Activated T-helper 1 cell treated with Interleukin-2 at 50 U/mL for 16 hours (primary cell): ENCODE results near the gene INSL3.
"Not testable (repeated sequence)": the region's sequence is repeated elsewhere in the genome, so short reads cannot be mapped to it uniquely, and the experiment has no call there.

Experiments
- DNase-seq: peaks from one replicate; pipeline ENCODE4 v3.0.0-alpha.2; 2020; ENCODE audit warnings: low read depth

The INSL3 gene

GRCh38 chr19:17812099-17812498, 9.2 kb downstream of the INSL3 start:
- DNase-seq: no peak

GRCh38 chr19:17811681-17812080, 9.6 kb downstream of the INSL3 start:
- no peak for DNase-seq

GRCh38 chr19:17811103-17811502, 10.2 kb downstream of the INSL3 start:
- DNase-seq: no peak

- DNase-seq: no peak
Observed at GRCh38 chr19:17807731-17808316, 13.5 kb downstream of the INSL3 start.

- DNase-seq: no peak
Observed at GRCh38 chr19:17806945-17807344, 14.4 kb downstream of the INSL3 start.

DNA sequence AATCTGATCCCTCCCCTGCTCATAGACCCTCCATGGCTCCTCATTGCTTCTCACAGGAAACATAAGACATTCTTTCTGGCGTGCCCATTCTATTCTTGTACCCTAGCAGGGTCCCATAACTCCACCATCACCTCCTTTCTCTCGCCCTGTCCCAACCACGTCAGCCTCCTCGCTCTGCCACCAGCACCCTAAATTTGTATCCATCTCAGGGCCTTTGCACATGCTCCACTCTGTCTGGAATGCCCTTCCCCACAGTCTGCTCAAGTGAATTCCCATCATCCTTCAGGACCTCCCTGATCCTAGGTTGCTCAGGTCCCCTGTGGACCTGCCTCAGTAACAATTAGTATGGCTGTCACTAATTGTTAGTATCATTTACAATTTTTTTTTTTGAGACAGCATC, 15.9 kb downstream of the INSL3 start:
- no peak for DNase-seq

DNA sequence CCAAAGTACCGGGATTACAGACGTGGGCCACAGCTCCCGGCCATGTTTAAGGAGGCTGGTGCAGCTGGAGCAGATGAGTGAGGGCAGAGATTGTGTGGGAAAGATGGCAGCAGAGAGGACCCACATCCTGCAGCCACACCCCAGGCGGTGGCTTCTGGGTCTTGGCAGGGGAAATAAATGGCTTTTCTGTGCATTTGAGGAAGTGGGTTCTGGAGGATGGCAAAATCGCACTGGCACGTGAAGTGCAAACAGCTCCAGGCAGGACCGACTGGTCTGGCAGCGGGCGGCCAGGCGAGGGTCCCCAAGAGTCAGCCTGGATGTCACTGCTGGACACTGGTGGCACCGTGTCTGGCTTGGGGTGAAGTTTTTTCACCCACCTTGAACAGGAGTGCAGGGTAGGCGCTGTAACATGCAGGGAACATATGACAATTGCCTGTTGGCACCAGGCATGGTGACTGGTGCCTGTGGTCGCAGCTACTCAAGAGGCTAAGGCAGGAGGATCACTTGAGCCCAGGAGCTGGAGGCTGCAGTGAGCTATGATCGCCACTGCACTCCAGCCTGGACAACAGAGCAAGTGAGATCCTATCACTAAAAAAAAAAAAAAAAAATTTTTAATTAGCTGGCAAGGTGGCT, 17.9 kb downstream of the INSL3 start:
- DNase-seq: peak; percentile 42

GRCh38 chr19:17802137-17802858, 19.0 kb downstream of the INSL3 start:
- no peak for DNase-seq

- not testable (repeated sequence) for DNase-seq
Observed at GRCh38 chr19:17798599-17798998, 22.7 kb downstream of the INSL3 start.

- DNase-seq: no peak
Observed at GRCh38 chr19:17797424-17798201, 23.7 kb downstream of the INSL3 start.

- DNase-seq: no peak
Observed at GRCh38 chr19:17796838-17797423, 24.4 kb downstream of the INSL3 start.

DNA sequence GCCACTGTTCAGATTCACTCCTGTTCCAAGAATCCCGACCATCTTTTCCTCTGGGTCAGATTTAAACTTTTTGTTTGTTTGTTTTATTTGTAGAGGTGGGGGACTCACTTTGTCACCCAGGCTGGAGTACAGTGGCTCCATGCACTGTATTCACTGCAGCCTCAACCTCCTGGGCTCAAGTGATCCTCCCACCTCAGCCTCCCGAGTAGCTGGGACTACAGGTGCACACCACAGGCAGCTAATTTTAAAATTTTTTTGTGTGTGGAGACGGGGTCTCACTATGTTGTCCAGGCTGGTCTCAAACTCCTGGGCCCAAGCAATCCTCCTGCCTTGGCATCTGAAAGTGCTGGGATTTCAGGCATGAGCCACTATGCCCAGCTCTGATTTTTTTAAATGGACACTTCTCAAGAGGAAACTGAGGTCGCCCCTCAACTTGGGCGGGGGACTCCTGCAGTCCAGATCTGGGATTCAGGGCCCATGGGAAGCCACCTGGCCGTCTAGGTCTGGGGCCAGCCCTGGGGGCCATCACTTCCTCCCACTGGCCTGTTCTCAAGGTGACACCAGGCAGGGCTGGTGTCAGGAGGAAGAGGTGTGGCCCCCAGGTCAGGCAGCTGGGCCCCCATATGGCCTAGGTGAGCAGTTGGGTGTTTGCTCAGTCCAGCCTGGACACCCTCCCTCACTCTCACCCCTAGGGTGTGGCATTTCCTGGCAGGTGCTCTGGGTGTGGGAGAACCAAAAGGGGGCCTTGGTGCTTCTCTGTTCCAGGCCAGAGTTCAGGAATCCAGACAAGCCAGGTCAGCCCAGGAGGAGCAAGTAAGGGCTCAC, 25.1 kb downstream of the INSL3 start:
- no peak for DNase-seq

- no peak for DNase-seq
Observed at GRCh38 chr19:17795495-17795856, 25.8 kb downstream of the INSL3 start.

GRCh38 chr19:17794731-17795494, 26.4 kb downstream of the INSL3 start, which contains the start of gene B3GNT3:
Gene B3GNT3, plus strand, starts transcription at chr19:17795138. Its CDS starts 12,670 bp downstream, at chr19:17807808.
- peak; percentile 11 for DNase-seq

DNA sequence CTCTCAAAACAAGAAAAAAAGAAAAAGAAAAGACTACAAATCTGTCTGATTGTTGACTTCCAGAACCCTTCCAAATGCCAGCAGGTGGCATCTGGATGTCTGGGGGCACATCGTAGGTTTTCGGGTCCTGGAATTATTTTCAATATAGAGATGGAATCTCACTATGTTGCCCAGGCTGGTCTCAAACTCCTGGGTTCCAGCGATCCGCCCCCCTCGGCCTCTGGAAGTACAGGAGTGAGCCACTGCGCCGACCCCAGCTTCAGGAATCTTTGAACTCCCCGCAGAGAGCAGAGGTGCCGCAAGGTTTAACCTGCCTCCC, 26.9 kb downstream of the INSL3 start:
- no peak for DNase-seq

GRCh38 chr19:17790059-17790780, 31.1 kb downstream of the INSL3 start:
- no peak for DNase-seq

DNA sequence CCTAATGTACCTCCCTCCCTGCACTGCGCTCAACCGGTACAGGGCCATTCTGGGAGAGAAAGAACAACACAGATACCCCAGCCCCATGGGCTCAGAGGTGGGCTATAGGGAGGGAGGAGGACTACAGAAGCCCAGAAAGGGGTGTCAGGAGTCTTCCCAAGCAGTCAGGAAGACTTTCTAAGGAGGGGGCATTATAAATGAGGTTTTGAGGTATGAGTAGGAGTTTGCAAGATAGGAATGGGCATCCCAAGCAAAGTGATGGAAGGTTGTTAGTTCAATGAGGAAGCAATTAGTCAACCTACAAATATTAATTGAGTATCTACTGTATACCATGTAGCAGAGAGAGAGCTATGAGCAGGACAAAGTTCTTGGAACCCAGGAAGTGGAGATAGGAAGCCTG, 32.7 kb downstream of the INSL3 start:
- no peak for DNase-seq

DNA sequence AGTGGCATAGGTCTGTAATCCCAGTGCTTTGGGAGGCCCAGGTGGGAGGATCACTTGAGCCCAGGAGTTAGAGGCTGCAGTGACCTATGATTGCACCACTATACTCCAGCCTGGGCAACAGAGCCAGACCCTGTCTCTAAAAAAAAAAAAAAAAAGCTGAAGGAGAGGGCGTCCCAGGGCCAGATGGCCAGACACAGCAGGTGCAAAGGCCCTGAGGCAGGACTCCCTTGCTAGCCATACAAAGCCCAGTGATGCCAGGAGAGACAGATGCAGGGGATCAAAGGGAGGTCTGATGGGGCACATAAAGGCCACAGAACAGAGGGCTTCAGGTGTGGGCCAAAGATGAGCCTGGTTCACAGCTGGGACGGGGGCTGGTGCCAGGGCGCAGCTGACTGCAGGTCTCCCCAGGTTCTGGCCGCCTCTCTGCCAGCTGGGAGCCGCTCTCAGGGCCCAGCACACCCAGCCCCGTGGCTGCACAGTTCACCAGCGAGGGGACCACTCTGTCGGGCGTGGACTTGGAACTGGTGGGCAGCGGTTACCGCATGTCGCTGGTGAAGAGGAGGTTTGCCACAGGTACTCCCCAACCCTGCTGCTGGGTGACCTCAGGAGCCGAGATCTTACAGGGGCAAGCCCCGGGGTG, 33.9 kb downstream of the INSL3 start:
- no peak for DNase-seq

DNA sequence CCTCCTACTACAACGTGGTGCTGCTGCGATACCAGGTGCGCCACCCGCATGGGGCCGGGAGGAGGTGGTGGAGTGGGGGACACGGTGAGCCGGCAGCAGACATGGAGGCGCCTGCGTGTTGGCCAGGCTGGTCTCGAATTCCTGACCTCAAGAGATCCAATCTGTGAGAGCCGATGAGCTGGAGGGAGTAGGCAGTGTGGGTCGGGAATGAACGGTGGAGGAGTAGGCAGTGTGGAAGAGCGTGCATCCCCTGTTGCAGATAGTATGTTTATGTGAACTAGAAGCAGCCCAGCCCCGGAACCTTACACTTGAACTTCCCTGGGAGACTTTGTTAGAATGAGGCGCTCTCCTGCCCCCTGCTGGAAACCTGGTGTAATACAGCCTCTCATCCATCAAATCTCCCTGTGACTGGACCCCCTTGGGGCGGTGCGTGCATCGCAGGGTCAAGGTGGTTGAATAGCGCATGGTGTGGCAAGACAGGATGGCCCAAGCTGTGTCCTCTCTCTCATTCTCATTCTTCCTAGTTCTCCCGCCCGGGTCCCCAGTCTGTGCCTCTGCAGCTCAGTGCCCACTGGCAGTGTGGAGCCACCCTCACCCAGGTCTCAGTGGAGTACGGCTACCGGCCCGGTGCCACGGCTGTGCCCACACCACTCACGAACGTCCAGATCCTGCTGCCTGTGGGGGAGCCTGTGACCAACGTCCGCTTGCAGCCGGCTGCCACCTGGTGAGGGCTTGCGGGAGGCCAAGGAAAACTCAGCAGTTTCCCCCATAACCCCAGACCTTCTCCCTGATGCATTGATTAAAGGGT, 36.9 kb downstream of the INSL3 start:
- peak; percentile 46 for DNase-seq
